Neural progenitor cell (in vitro differentiated cells): ENCODE data around the gene KCNH1. TPM values are rescaled to one million over a fixed set of nuclear protein-coding genes. Genes with fewer than 3 reads are reported as not detected.

Experiments
- DNase-seq: peaks from one replicate; pipeline ENCODE4 v3.0.0-alpha.2; 2016; ENCODE audit warnings: low spot score
- H2AFZ ChIP-seq: fragments of 200-600 bp; sonication (generic); replicated peaks from 2 replicates; pipeline ENCODE4 v1.6.1; 2016; ENCODE audit warnings: antibody characterized with exemption
- H3F3A ChIP-seq: fragments of 200-600 bp; sonication (generic); 2 replicates; pipeline ENCODE4 v1.6.1; 2016; ENCODE audit warnings: antibody characterized with exemption, low read depth
- H3K27ac ChIP-seq: fragments of 200-600 bp; sonication (generic); 2 replicates; pipeline ENCODE4 v1.5.1; 2016; ENCODE audit warnings: mild to moderate bottlenecking
- H3K27me3 ChIP-seq: fragments of 200-600 bp; sonication (generic); 2 replicates; pipeline ENCODE4 v1.6.1; 2016; ENCODE audit warnings: mild to moderate bottlenecking, moderate library complexity
- H3K36me3 ChIP-seq: fragments of 200-600 bp; sonication (generic); 2 replicates; pipeline ENCODE4 v1.5.1; 2016
- H3K4me1 ChIP-seq: fragments of 200-600 bp; sonication (generic); 2 replicates; pipeline ENCODE4 v1.6.1; 2016; ENCODE audit warnings: mixed run types
- H3K4me2 ChIP-seq: fragments of 200-600 bp; sonication (generic); 2 replicates; pipeline ENCODE4 v1.6.1; 2016
- H3K4me3 ChIP-seq: fragments of 200-600 bp; sonication (generic); 2 replicates; pipeline ENCODE4 v1.5.1; 2016
- H3K79me2 ChIP-seq: fragments of 200-600 bp; sonication (generic); 2 replicates; pipeline ENCODE4 v1.6.1; 2016; ENCODE audit warnings: low read depth
- H3K9ac ChIP-seq: fragments of 200-600 bp; sonication (generic); 2 replicates; pipeline ENCODE4 v1.6.1; 2016
- H3K9me3 ChIP-seq: fragments of 200-600 bp; sonication (generic); 2 replicates; pipeline ENCODE4 v1.5.1; 2016; ENCODE audit warnings: low read depth
- H4K20me1 ChIP-seq: fragments of 200-600 bp; sonication (generic); 2 replicates; pipeline ENCODE4 v1.6.1; 2016; ENCODE audit warnings: low read depth
- H3K27ac Mint-ChIP-seq: 3 replicates; pipeline ENCODE4 v1.8.0; 2021; ENCODE audit warnings: mixed read lengths
- H3K27me3 Mint-ChIP-seq: 2 replicates; pipeline ENCODE4 v1.8.0; 2022; ENCODE audit warnings: low read depth, mild to moderate bottlenecking, inconsistent platforms, moderate library complexity, mixed read lengths; ENCODE audit not compliant: insufficient read depth
- H3K36me3 Mint-ChIP-seq: 3 replicates; pipeline ENCODE4 v1.8.0; 2021; ENCODE audit warnings: mixed read lengths
- H3K4me1 Mint-ChIP-seq: 3 replicates; pipeline ENCODE4 v1.8.0; 2021; ENCODE audit warnings: mixed read lengths
- H3K4me3 Mint-ChIP-seq: 3 replicates; pipeline ENCODE4 v1.8.0; 2021; ENCODE audit warnings: mild to moderate bottlenecking, moderate library complexity, mixed read lengths
- H3K9me3 Mint-ChIP-seq: 3 replicates; pipeline ENCODE4 v1.8.0; 2020; ENCODE audit warnings: mixed read lengths
- EZH2 ChIP-seq: fragments of 200-600 bp; sonication (generic); IDR thresholded peaks from 2 replicates; pipeline ENCODE4 v1.6.1; 2017; ENCODE audit warnings: antibody characterized with exemption, mild to moderate bottlenecking, moderate library complexity
- EZH2phosphoT487 ChIP-seq: fragments of 200-600 bp; sonication (generic); IDR thresholded peaks from 2 replicates; pipeline ENCODE4 v1.6.1; 2017; ENCODE audit warnings: antibody characterized with exemption
- total RNA-seq: library from RNA; depleted of rRNA; stranded (reverse); fragments of >200 nt; gene quantifications from 2 replicates; pipeline ENCODE4 v1.2.3, GENCODE V29; 2015; ENCODE audit warnings: low replicate concordance
- TF ChIP-seq, protein P1 (sequence below): fragments of 200-600 bp; sonication (generic); IDR thresholded peaks from 2 replicates; pipeline ENCODE4 v1.5.1; 2017; ENCODE audit warnings: antibody characterized with exemption, mild to moderate bottlenecking

Gene KCNH1
- total RNA-seq, 1 donor from 2014 or later = 1.6 TPM

DNA sequence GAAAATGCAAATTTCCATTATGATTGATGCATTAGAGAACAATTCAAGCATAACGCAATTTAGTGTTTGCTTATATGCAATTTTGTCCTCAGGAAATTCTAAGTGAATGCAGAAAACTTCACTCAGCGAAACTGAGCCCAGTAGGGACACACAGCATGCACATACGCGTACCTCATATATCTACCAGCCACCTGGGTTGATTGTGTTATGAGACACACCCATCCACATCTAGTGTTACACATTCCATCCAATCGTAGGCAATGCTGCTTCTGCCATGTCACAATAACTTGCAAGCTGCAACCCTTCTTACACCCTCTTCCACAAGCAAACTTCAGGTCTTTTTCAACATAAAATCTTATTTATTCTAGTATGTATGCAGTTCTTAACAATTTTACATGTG is 492.4 kb downstream of the KCNH1 start:
- H4K20me1 ChIP-seq = no peaks in the 10 kb centered on the region
- H3K27ac ChIP-seq = no peak overlapping the region
- Mint-ChIP-seq H3K27ac (no peak overlapping the region), H3K9me3 (no peaks in the 10 kb centered on the region), H3K4me1 (peaks cover 13% of the 10 kb centered on the region), H3K36me3 (no peaks in the 10 kb centered on the region), H3K4me3 (no peak overlapping the region), H3K27me3 (no peaks in the 10 kb centered on the region)
- H3K36me3 ChIP-seq = no peaks in the 10 kb centered on the region
- H3K4me3 ChIP-seq = no peak overlapping the region
- no peak overlapping the region for H2AFZ ChIP-seq
- peaks cover 13% of the 10 kb centered on the region for H3F3A ChIP-seq
- no peak for DNase-seq
- H3K79me2 ChIP-seq = no peaks in the 10 kb centered on the region
- H3K9ac ChIP-seq = no peak overlapping the region
- H3K4me2 ChIP-seq = no peak overlapping the region
- H3K27me3 ChIP-seq = no peaks in the 10 kb centered on the region
- no peaks in the 10 kb centered on the region for H3K9me3 ChIP-seq
- H3K4me1 ChIP-seq = peaks cover 16% of the 10 kb centered on the region
- TF ChIP-seq EZH2phosphoT487 (no peak), EZH2 (no peak)
- TF ChIP-seq, protein P1, sequence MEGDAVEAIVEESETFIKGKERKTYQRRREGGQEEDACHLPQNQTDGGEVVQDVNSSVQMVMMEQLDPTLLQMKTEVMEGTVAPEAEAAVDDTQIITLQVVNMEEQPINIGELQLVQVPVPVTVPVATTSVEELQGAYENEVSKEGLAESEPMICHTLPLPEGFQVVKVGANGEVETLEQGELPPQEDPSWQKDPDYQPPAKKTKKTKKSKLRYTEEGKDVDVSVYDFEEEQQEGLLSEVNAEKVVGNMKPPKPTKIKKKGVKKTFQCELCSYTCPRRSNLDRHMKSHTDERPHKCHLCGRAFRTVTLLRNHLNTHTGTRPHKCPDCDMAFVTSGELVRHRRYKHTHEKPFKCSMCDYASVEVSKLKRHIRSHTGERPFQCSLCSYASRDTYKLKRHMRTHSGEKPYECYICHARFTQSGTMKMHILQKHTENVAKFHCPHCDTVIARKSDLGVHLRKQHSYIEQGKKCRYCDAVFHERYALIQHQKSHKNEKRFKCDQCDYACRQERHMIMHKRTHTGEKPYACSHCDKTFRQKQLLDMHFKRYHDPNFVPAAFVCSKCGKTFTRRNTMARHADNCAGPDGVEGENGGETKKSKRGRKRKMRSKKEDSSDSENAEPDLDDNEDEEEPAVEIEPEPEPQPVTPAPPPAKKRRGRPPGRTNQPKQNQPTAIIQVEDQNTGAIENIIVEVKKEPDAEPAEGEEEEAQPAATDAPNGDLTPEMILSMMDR = no peak

DNA sequence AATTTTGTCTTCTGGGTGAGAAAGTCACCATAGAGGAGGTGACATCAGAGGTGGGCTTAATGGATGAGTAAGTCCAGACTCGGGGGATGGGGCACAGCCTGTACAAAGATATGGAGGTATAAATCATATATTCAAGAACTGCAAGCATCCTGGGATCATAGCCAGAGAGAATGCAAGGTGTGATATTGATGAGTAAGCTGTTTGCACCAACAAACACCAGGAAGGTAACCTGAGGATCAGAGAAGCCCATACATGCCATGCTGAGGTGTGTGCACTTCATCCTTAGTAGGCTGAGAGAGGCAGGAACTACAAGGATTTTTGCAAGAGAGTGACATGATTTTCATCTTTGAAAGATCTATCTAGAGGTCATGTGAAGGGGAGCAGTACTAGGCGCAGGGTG is 498.8 kb downstream of the KCNH1 start:
- H3K79me2 ChIP-seq = no peaks in the 10 kb centered on the region
- H3K4me2 ChIP-seq = no peak overlapping the region
- TF ChIP-seq EZH2 = no peak
- no peak for TF ChIP-seq EZH2phosphoT487
- TF ChIP-seq, protein P1 = no peak
- H3K36me3 ChIP-seq = no peaks in the 10 kb centered on the region
- H3K27me3 ChIP-seq = no peaks in the 10 kb centered on the region
- H3K4me3 ChIP-seq = no peak overlapping the region
- H2AFZ ChIP-seq = no peak overlapping the region
- Mint-ChIP-seq H3K27me3 (peaks cover 2% of the 10 kb centered on the region), H3K27ac (no peak overlapping the region), H3K4me1 (peaks cover 21% of the 10 kb centered on the region), H3K36me3 (no peaks in the 10 kb centered on the region), H3K4me3 (no peak overlapping the region), H3K9me3 (no peaks in the 10 kb centered on the region)
- H3K27ac ChIP-seq = no peak overlapping the region
- H3K9me3 ChIP-seq = no peaks in the 10 kb centered on the region
- no peaks in the 10 kb centered on the region for H4K20me1 ChIP-seq
- peaks cover 11% of the 10 kb centered on the region for H3K4me1 ChIP-seq
- no peak overlapping the region for H3K9ac ChIP-seq
- DNase-seq = no peak
- H3F3A ChIP-seq = no peaks in the 10 kb centered on the region

DNA sequence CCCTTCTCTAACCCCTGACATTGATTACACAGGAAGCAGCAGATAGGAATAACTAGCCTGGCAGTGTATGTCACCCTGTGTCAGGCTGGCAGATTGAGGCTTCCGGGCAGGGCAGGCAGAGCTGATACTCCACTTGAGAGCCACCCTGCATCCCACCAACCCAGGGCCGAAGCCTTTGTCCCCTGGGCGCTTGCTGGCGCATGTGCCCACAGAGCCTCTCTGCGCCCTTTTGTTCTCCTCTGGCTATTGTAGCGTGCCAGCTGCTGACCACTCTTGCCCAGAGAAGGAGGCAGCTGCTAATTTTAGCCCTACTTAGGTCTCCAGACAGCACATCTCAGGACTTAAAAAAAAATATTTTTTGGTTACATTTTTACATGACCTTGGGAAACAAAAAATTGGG is 500.3 kb downstream of the KCNH1 start:
- H3K27ac ChIP-seq = no peak overlapping the region
- Mint-ChIP-seq H3K27me3 (peaks cover 3% of the 10 kb centered on the region), H3K9me3 (no peaks in the 10 kb centered on the region), H3K4me1 (peaks cover 21% of the 10 kb centered on the region), H3K36me3 (no peaks in the 10 kb centered on the region), H3K27ac (no peak overlapping the region), H3K4me3 (no peak overlapping the region)
- no peaks in the 10 kb centered on the region for H3K79me2 ChIP-seq
- H3K4me3 ChIP-seq = no peak overlapping the region
- no peak overlapping the region for H3K4me2 ChIP-seq
- H3K27me3 ChIP-seq = no peaks in the 10 kb centered on the region
- no peak overlapping the region for H3K9ac ChIP-seq
- no peaks in the 10 kb centered on the region for H4K20me1 ChIP-seq
- no peaks in the 10 kb centered on the region for H3F3A ChIP-seq
- no peak for DNase-seq
- no peaks in the 10 kb centered on the region for H3K36me3 ChIP-seq
- no peak for TF ChIP-seq EZH2
- TF ChIP-seq, protein P1 = no peak
- TF ChIP-seq EZH2phosphoT487 = no peak
- H2AFZ ChIP-seq = no peak overlapping the region
- H3K4me1 ChIP-seq = peaks cover 11% of the 10 kb centered on the region
- no peaks in the 10 kb centered on the region for H3K9me3 ChIP-seq
